HEK293 (cell line): ENCODE data around the gene GABBR2.

Source experiments
- CTCF ChIA-PET: fragments of 350-600 bp; formaldehyde crosslinking; extraction: SDS; loops from one replicate; lab custom pipeline; 2021; ENCODE audit warnings: antibody characterized with exemption; lab: Yijun Ruan, JAX
- POLR2A ChIA-PET: fragments of 300-600 bp; formaldehyde crosslinking; extraction: SDS; loops from one replicate; lab custom pipeline; 2020; ENCODE audit warnings: antibody characterized with exemption, inconsistent platforms; lab: Yijun Ruan, JAX
- H3K27ac ChIP-seq: fragments of 200-500 bp; sonication (Bioruptor generic); 2 replicates; pipeline ENCODE4 v1.5.1; 2014; ENCODE audit warnings: low read depth, low read length, control low read depth, inconsistent platforms; ENCODE audit errors: extremely low read depth
- H3K36me3 ChIP-seq, 2 experiments: fragments of 200-500 bp in 1 of 2; sonication (Bioruptor generic) in 1 of 2; 1 replicate in 1 of 2; 2 replicates in 1 of 2; pipeline ENCODE4 v1.5.1; 2014 to 2017; ENCODE audit warnings: inconsistent platforms in 2 of 2, low read length in 2 of 2; ENCODE audit not compliant: control insufficient read depth in 2 of 2, insufficient read depth in 1 of 2
- H3K4me1 ChIP-seq: fragments of 200-500 bp; sonication (Bioruptor generic); 2 replicates; pipeline ENCODE4 v1.5.1; 2014; ENCODE audit warnings: mild to moderate bottlenecking, low read length, inconsistent platforms; ENCODE audit not compliant: control insufficient read depth, insufficient read depth
- H3K4me3 ChIP-seq: 2 replicates; pipeline ENCODE4 v1.5.1; 2011; ENCODE audit warnings: low read depth, mild to moderate bottlenecking, control low read depth, low read length, moderate library complexity
- H3K9me3 ChIP-seq: fragments of 200-500 bp; sonication (Bioruptor generic); 2 replicates; pipeline ENCODE4 v1.5.1; 2014; ENCODE audit warnings: low read depth, low read length, inconsistent platforms; ENCODE audit not compliant: control insufficient read depth, insufficient read depth
- EGR2 ChIP-seq: fragments of 450-650 bp; formaldehyde crosslinking; IDR thresholded peaks from 2 replicates; pipeline ENCODE4 v1.5.1; 2016; ENCODE audit warnings: low read depth, missing biosample characterization, missing genetic modification characterization
- GFI1B ChIP-seq: fragments of 450-650 bp; formaldehyde crosslinking; IDR thresholded peaks from 2 replicates; pipeline ENCODE4 v1.5.1; 2016; ENCODE audit warnings: missing biosample characterization, missing genetic modification characterization
- HOXD13 ChIP-seq: sonication (generic); formaldehyde crosslinking; IDR thresholded peaks from 2 replicates; pipeline ENCODE4 v1.8.0; 2022; ENCODE audit warnings: missing genetic modification reagents, borderline replicate concordance
- IKZF3 ChIP-seq: fragments of 450-650 bp; IDR thresholded peaks from 2 replicates; pipeline ENCODE4 v1.5.0; 2018; ENCODE audit warnings: missing biosample characterization, mild to moderate bottlenecking, missing genetic modification characterization, moderate library complexity
- MZF1 ChIP-seq: fragments of 450-650 bp; formaldehyde crosslinking; IDR thresholded peaks from 2 replicates; pipeline ENCODE4 v1.5.1; 2017; ENCODE audit warnings: missing biosample characterization, missing genetic modification characterization, borderline replicate concordance
- PRDM1 ChIP-seq: fragments of 450-650 bp; formaldehyde crosslinking; IDR thresholded peaks from 2 replicates; pipeline ENCODE4; 2016; ENCODE audit warnings: missing biosample characterization, missing genetic modification characterization
- PRDM10 ChIP-seq: fragments of 450-650 bp; formaldehyde crosslinking; IDR thresholded peaks from 2 replicates; pipeline ENCODE4 v1.5.1; 2016; ENCODE audit warnings: missing biosample characterization, missing genetic modification characterization
- SP7 ChIP-seq: fragments of 450-650 bp; formaldehyde crosslinking; IDR thresholded peaks from 2 replicates; pipeline ENCODE4 v1.5.1; 2016; ENCODE audit warnings: missing biosample characterization, missing genetic modification characterization
- ZBTB8A ChIP-seq: fragments of 450-650 bp; formaldehyde crosslinking; IDR thresholded peaks from 2 replicates; pipeline ENCODE4 v1.5.1; 2016; ENCODE audit warnings: missing biosample characterization, missing genetic modification characterization
- ZFP69B ChIP-seq: fragments of 450-650 bp; formaldehyde crosslinking; IDR thresholded peaks from 2 replicates; pipeline ENCODE4 v1.5.1; 2016; ENCODE audit warnings: missing biosample characterization, missing genetic modification characterization
- ZIC2 ChIP-seq: fragments of 450-650 bp; formaldehyde crosslinking; IDR thresholded peaks from 2 replicates; pipeline ENCODE4 v1.5.1; 2016; ENCODE audit warnings: missing biosample characterization, missing genetic modification characterization
- ZNF148 ChIP-seq: fragments of 450-650 bp; formaldehyde crosslinking; IDR thresholded peaks from 2 replicates; pipeline ENCODE4 v1.5.0; 2017; ENCODE audit warnings: missing biosample characterization, missing genetic modification characterization, borderline replicate concordance
- ZNF202 ChIP-seq: fragments of 450-650 bp; formaldehyde crosslinking; IDR thresholded peaks from 2 replicates; pipeline ENCODE4 v1.5.1; 2016; ENCODE audit warnings: missing biosample characterization, missing genetic modification characterization, borderline replicate concordance
- ZNF239 ChIP-seq: fragments of 450-650 bp; formaldehyde crosslinking; IDR thresholded peaks from 2 replicates; pipeline ENCODE4 v1.5.1; 2016; ENCODE audit warnings: missing biosample characterization, missing genetic modification characterization
- ZNF354C ChIP-seq: fragments of 450-650 bp; formaldehyde crosslinking; IDR thresholded peaks from 2 replicates; pipeline ENCODE4 v1.5.1; 2016; ENCODE audit warnings: missing biosample characterization, missing genetic modification characterization, low read depth, borderline replicate concordance
- ZNF416 ChIP-seq: fragments of 450-650 bp; formaldehyde crosslinking; IDR thresholded peaks from 2 replicates; pipeline ENCODE4 v1.5.1; 2016; ENCODE audit warnings: missing biosample characterization, missing genetic modification characterization
- ZNF548 ChIP-seq: fragments of 450-650 bp; formaldehyde crosslinking; IDR thresholded peaks from 2 replicates; pipeline ENCODE4 v1.5.1; 2016; ENCODE audit warnings: missing biosample characterization, missing genetic modification characterization
- ZNF549 ChIP-seq: fragments of 450-650 bp; IDR thresholded peaks from 2 replicates; pipeline ENCODE4 v1.5.1; 2018; ENCODE audit warnings: missing biosample characterization, missing genetic modification characterization, mild to moderate bottlenecking, inconsistent platforms, moderate library complexity
- ZNF596 ChIP-seq: fragments of 450-650 bp; IDR thresholded peaks from 2 replicates; pipeline ENCODE4 v1.5.0; 2018; ENCODE audit warnings: missing biosample characterization, mild to moderate bottlenecking, missing genetic modification characterization, moderate library complexity
- ZNF600 ChIP-seq: fragments of 450-650 bp; formaldehyde crosslinking; IDR thresholded peaks from 2 replicates; pipeline ENCODE4 v1.5.1; 2016; ENCODE audit warnings: missing biosample characterization, missing genetic modification characterization
- ZNF670 ChIP-seq: fragments of 450-650 bp; formaldehyde crosslinking; IDR thresholded peaks from 2 replicates; pipeline ENCODE4 v1.5.1; 2016; ENCODE audit warnings: missing biosample characterization, missing genetic modification characterization, low read depth
- ZNF707 ChIP-seq: fragments of 450-650 bp; formaldehyde crosslinking; IDR thresholded peaks from 2 replicates; pipeline ENCODE4 v1.5.1; 2016; ENCODE audit warnings: missing biosample characterization, missing genetic modification characterization
- ZNF837 ChIP-seq: fragments of 450-650 bp; formaldehyde crosslinking; IDR thresholded peaks from 2 replicates; pipeline ENCODE4 v1.5.1; 2016; ENCODE audit warnings: missing biosample characterization, missing genetic modification characterization
- TF ChIP-seq, protein P1 (sequence below): fragments of 450-650 bp; formaldehyde crosslinking; IDR thresholded peaks from 2 replicates; pipeline ENCODE4 v1.5.1; 2016; ENCODE audit warnings: missing biosample characterization, missing genetic modification characterization
- TF ChIP-seq, protein P2 (sequence below): fragments of 450-650 bp; IDR thresholded peaks from 2 replicates; pipeline ENCODE4 v1.5.1; 2018; ENCODE audit warnings: missing biosample characterization, mild to moderate bottlenecking, missing genetic modification characterization
- TF ChIP-seq, protein P3 (sequence below): fragments of 450-650 bp; formaldehyde crosslinking; IDR thresholded peaks from 2 replicates; pipeline ENCODE4 v1.5.1; 2016; ENCODE audit warnings: missing biosample characterization, missing genetic modification characterization

The GABBR2 gene

GRCh38 chr9:98691890-98692289 is 16.8 kb downstream of the GABBR2 start:
- no peak for TF ChIP-seq GFI1B (tag by site-specific recombination)
- no peak for TF ChIP-seq PRDM1 (tag by site-specific recombination)
- TF ChIP-seq ZNF354C = no peak
- no peak for TF ChIP-seq ZNF202 (tag by site-specific recombination)
- no peak for TF ChIP-seq ZNF707 (tag by site-specific recombination)
- TF ChIP-seq SP7 (tag by site-specific recombination) = no peak
- no peak for TF ChIP-seq IKZF3 (tag by site-specific recombination)
- Histone ChIP-seq H3K4me1 (no peaks in the 10 kb centered on the region), H3K27ac (no peak overlapping the region), H3K4me3 (no peak overlapping the region), H3K36me3 (no peaks in the 10 kb centered on the region), H3K9me3 (no peaks in the 10 kb centered on the region)
- POLR2A ChIA-PET = interaction anchor here (0.7 kb wide), 1 partner anchor 8 kb away, joined by 3 read pairs; no protein-coding TSS in a partner anchor
- CTCF ChIA-PET = no interaction called here

GRCh38 chr9:98690686-98691085 is 18.0 kb downstream of the GABBR2 start:
- H3K36me3 ChIP-seq = no peaks in the 10 kb centered on the region
- H3K4me1 ChIP-seq = no peaks in the 10 kb centered on the region
- H3K4me3 ChIP-seq = no peak overlapping the region
- ChIA-PET POLR2A (no interaction called here), CTCF (no interaction called here)
- TF ChIP-seq ZNF596 (tag by site-specific recombination) (no peak), MZF1 (tag by site-specific recombination) (no peak), ZNF548 (tag by site-specific recombination) (no peak), ZBTB8A (tag by site-specific recombination) (no peak), ZNF549 (tag by site-specific recombination) (no peak), ZNF670 (tag by site-specific recombination) (no peak), EGR2 (tag by site-specific recombination) (no peak), ZNF416 (tag by site-specific recombination) (no peak), PRDM10 (no peak), ZIC2 (tag by site-specific recombination) (no peak), ZFP69B (tag by site-specific recombination) (no peak), ZNF148 (tag by site-specific recombination) (no peak), ZNF837 (tag by site-specific recombination) (no peak), ZNF600 (tag by site-specific recombination) (no peak), HOXD13 (CRISPR knock-in tag) (no peak), ZNF239 (tag by site-specific recombination) (no peak)
- TF ChIP-seq, protein P1, sequence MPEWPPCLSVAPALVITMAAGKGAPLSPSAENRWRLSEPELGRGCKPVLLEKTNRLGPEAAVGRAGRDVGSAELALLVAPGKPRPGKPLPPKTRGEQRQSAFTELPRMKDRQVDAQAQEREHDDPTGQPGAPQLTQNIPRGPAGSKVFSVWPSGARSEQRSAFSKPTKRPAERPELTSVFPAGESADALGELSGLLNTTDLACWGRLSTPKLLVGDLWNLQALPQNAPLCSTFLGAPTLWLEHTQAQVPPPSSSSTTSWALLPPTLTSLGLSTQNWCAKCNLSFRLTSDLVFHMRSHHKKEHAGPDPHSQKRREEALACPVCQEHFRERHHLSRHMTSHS (tag by site-specific recombination) = no peak
- TF ChIP-seq, protein P2, sequence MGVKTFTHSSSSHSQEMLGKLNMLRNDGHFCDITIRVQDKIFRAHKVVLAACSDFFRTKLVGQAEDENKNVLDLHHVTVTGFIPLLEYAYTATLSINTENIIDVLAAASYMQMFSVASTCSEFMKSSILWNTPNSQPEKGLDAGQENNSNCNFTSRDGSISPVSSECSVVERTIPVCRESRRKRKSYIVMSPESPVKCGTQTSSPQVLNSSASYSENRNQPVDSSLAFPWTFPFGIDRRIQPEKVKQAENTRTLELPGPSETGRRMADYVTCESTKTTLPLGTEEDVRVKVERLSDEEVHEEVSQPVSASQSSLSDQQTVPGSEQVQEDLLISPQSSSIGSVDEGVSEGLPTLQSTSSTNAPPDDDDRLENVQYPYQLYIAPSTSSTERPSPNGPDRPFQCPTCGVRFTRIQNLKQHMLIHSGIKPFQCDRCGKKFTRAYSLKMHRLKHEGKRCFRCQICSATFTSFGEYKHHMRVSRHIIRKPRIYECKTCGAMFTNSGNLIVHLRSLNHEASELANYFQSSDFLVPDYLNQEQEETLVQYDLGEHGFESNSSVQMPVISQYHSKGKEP (tag by site-specific recombination) = no peak
- TF ChIP-seq, protein P3, sequence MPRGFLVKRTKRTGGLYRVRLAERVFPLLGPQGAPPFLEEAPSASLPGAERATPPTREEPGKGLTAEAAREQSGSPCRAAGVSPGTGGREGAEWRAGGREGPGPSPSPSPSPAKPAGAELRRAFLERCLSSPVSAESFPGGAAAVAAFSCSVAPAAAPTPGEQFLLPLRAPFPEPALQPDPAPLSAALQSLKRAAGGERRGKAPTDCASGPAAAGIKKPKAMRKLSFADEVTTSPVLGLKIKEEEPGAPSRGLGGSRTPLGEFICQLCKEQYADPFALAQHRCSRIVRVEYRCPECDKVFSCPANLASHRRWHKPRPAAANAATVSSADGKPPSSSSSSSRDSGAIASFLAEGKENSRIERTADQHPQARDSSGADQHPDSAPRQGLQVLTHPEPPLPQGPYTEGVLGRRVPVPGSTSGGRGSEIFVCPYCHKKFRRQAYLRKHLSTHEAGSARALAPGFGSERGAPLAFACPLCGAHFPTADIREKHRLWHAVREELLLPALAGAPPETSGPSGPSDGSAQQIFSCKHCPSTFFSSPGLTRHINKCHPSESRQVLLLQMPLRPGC = no peak
- H3K27ac ChIP-seq = no peak overlapping the region
- no peaks in the 10 kb centered on the region for H3K9me3 ChIP-seq
